ENCODE data around the gene SLC6A1. TPM values are rescaled to one million over a fixed set of nuclear protein-coding genes. Genes with fewer than 3 reads are reported as not detected.

Gene SLC6A1
- total RNA-seq, 1 donor from 2014 or later = 2.0 TPM

- peaks cover 24% of the 10 kb centered on the region for H3K4me1 Mint-ChIP-seq (ENCODE audit: low read depth)
- peaks cover 2% of the 10 kb centered on the region for H3K36me3 Mint-ChIP-seq (ENCODE audit: low read depth)
- H3K27me3 Mint-ChIP-seq (ENCODE audit: low read depth) = peaks cover 2% of the 10 kb centered on the region
- no peak overlapping the region for H3K4me3 Mint-ChIP-seq (ENCODE audit: unreplicated experiment)
- no peaks in the 10 kb centered on the region for H3K9me3 Mint-ChIP-seq (ENCODE audit: low read depth)
- H3K27ac Mint-ChIP-seq (ENCODE audit: unreplicated experiment) = no peak overlapping the region
- DNase-seq (ENCODE audit: low spot score) = no peak
- TF ChIP-seq, protein P1, sequence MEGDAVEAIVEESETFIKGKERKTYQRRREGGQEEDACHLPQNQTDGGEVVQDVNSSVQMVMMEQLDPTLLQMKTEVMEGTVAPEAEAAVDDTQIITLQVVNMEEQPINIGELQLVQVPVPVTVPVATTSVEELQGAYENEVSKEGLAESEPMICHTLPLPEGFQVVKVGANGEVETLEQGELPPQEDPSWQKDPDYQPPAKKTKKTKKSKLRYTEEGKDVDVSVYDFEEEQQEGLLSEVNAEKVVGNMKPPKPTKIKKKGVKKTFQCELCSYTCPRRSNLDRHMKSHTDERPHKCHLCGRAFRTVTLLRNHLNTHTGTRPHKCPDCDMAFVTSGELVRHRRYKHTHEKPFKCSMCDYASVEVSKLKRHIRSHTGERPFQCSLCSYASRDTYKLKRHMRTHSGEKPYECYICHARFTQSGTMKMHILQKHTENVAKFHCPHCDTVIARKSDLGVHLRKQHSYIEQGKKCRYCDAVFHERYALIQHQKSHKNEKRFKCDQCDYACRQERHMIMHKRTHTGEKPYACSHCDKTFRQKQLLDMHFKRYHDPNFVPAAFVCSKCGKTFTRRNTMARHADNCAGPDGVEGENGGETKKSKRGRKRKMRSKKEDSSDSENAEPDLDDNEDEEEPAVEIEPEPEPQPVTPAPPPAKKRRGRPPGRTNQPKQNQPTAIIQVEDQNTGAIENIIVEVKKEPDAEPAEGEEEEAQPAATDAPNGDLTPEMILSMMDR (IDR thresholded peaks at IDR 0.05) = no peak
These were observed 87.9 kb downstream of the SLC6A1 start for GRCh38 chr3:11080492-11080891.

- no peak for DNase-seq (ENCODE audit: low spot score)
- Mint-ChIP-seq H3K4me1 (ENCODE audit: low read depth) (peaks cover 25% of the 10 kb centered on the region), H3K27ac (ENCODE audit: unreplicated experiment) (no peak overlapping the region), H3K9me3 (ENCODE audit: low read depth) (no peaks in the 10 kb centered on the region), H3K36me3 (ENCODE audit: low read depth) (no peaks in the 10 kb centered on the region), H3K4me3 (ENCODE audit: unreplicated experiment) (no peak overlapping the region), H3K27me3 (ENCODE audit: low read depth) (no peaks in the 10 kb centered on the region)
- TF ChIP-seq, protein P1 (IDR thresholded peaks at IDR 0.05) = no peak
These were observed 91.5 kb downstream of the SLC6A1 start for GRCh38 chr3:11084098-11084497.

DNA sequence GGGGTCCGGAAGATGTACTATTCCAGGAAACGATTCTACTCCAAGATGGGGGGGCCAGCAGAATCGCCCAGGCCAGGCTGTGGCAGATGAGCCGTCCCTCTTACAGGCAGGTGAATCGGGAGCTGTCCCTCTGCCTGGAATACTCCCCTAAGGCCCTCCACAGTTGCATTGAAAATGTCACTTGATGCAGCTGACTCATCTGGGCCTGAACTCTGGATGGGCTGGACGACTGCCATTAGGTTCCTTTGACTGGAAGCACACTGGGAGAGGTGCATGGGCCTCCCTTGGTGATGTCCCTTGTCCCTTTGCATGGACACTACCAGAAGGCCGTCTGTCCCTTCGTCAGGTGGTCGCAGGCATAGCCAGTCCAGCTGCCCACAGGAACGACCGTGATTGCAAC lies 92.1 kb downstream of the SLC6A1 start:
- Mint-ChIP-seq H3K4me3 (ENCODE audit: unreplicated experiment) (no peak overlapping the region), H3K27me3 (ENCODE audit: low read depth) (no peaks in the 10 kb centered on the region), H3K4me1 (ENCODE audit: low read depth) (peaks cover 25% of the 10 kb centered on the region), H3K27ac (ENCODE audit: unreplicated experiment) (no peak overlapping the region), H3K9me3 (ENCODE audit: low read depth) (no peaks in the 10 kb centered on the region), H3K36me3 (ENCODE audit: low read depth) (no peaks in the 10 kb centered on the region)
- DNase-seq (ENCODE audit: low spot score) = no peak
- TF ChIP-seq, protein P1 (IDR thresholded peaks at IDR 0.05) = no peak

GRCh38 chr3:11085093-11085840 lies 92.7 kb downstream of the SLC6A1 start:
- Mint-ChIP-seq H3K27me3 (ENCODE audit: low read depth) (no peaks in the 10 kb centered on the region), H3K4me3 (ENCODE audit: unreplicated experiment) (no peak overlapping the region), H3K36me3 (ENCODE audit: low read depth) (no peaks in the 10 kb centered on the region), H3K9me3 (ENCODE audit: low read depth) (no peaks in the 10 kb centered on the region), H3K4me1 (ENCODE audit: low read depth) (peaks cover 24% of the 10 kb centered on the region), H3K27ac (ENCODE audit: unreplicated experiment) (no peak overlapping the region)
- TF ChIP-seq, protein P1 (IDR thresholded peaks at IDR 0.05) = no peak
- no peak for DNase-seq (ENCODE audit: low spot score)

DNA sequence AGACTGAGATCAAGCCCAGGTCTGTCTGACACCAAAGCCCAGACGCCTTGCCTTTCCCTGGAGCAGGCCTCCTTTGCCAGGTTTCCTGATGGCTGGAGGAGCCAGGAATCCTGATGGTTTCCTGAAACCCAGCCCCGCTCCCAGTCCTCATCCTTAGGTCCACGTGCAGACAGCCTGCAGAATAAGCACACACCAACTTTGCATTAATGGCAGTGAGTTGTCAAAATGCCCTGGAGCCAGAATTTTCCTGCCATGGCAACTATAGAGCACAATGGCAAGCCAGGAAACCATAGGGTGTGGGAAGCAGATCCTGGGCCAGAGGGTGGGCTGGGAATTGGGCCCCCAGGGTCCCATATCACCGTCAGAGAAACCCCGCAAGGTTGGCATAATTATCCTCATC lies 94.3 kb downstream of the SLC6A1 start:
- H3K4me1 Mint-ChIP-seq (ENCODE audit: low read depth) = peaks cover 16% of the 10 kb centered on the region
- H3K36me3 Mint-ChIP-seq (ENCODE audit: low read depth) = no peaks in the 10 kb centered on the region
- no peak overlapping the region for H3K4me3 Mint-ChIP-seq (ENCODE audit: unreplicated experiment)
- H3K27me3 Mint-ChIP-seq (ENCODE audit: low read depth) = no peaks in the 10 kb centered on the region
- TF ChIP-seq, protein P1 (IDR thresholded peaks at IDR 0.05) = no peak
- DNase-seq (ENCODE audit: low spot score) = no peak
- no peaks in the 10 kb centered on the region for H3K9me3 Mint-ChIP-seq (ENCODE audit: low read depth)
- no peak overlapping the region for H3K27ac Mint-ChIP-seq (ENCODE audit: unreplicated experiment)

Data from chondrocyte (in vitro differentiated cells).